ENCODE data around the gene B2M.

B2M gene

DNA sequence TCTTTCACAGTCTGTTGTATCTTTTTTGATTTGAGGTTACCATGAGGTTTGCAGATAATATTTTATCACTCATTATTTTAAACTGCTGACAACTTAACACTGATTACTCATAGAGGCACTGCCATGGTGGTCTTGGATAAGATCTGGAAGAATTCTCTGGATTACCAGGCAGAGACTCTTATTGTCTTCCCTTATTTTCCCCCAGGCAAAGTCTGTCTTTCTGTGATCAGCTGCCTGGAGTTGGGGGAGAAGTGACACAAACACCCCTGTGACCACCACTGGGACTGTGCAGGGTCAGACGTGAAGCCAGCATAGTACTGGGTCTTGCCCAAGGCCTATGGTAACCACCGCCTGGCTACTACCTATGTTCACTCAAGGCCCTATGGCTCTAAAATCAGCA, 4.9 kb upstream of the B2M start:
- H3K4me3 ChIP-seq (ENCODE audit: low read length) = no peak overlapping the region
- no peaks in the 10 kb centered on the region; the same call in 1 of the 2 replicates for H3K27me3 ChIP-seq (ENCODE audit: insufficient read depth, low read length)
- no peak overlapping the region for H3K27ac ChIP-seq (ENCODE audit: low read length)
- H3K9me3 ChIP-seq (ENCODE audit: insufficient read depth, low read depth, low read length) = no peaks in the 10 kb centered on the region
- no peaks in the 10 kb centered on the region for H3K4me1 ChIP-seq (ENCODE audit: insufficient read depth, low read length)
- no peak overlapping the region for H3K9ac ChIP-seq (ENCODE audit: low read depth, low read length)
- H3K36me3 ChIP-seq (ENCODE audit: insufficient read depth, low read depth, low read length) = no peaks in the 10 kb centered on the region

DNA sequence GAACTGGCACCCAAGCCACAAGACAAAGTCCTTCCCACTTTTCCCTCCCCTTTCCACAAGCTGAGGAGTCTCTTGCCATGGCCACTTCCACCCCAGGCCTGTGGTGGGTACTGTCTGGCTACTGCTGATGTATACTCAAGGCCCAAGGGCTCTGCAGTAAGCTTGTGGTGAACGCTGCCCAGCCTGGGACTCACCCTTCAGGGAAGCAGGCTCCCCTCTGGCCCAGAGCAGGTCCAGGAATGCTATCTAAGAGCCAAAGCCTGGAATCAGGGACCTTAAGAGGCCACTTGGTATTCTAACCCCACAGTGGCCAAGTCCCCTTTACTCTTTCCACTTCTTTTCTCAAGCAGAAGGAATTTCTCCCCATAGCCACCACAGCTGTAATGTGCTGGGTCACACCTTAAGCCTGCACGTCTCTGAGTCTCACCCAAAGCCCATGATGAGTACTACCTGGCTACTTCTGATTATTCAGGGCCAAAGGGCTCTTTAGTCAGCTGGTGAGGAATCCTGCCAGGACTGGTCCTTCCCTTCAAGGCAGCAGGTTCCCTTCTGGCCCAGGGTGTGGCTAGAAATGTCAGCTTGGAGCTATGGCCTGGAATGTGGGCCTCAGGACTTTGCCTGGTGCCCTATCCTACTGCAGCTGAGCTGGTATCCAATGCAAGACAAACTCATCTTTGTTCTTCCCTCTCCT, 4.2 kb upstream of the B2M start:
- Histone ChIP-seq H3K9ac (ENCODE audit: low read depth, low read length) (no peak overlapping the region), H3K36me3 (ENCODE audit: insufficient read depth, low read depth, low read length) (no peaks in the 10 kb centered on the region), H3K9me3 (ENCODE audit: insufficient read depth, low read depth, low read length) (no peaks in the 10 kb centered on the region), H3K27ac (ENCODE audit: low read length) (no peak overlapping the region), H3K27me3 (ENCODE audit: insufficient read depth, low read length) (peaks cover 7% of the 10 kb centered on the region), H3K4me3 (ENCODE audit: low read length) (no peak overlapping the region), H3K4me1 (ENCODE audit: insufficient read depth, low read length) (peaks cover under 1% of the 10 kb centered on the region; the same call in 1 of the 2 replicates)

DNA sequence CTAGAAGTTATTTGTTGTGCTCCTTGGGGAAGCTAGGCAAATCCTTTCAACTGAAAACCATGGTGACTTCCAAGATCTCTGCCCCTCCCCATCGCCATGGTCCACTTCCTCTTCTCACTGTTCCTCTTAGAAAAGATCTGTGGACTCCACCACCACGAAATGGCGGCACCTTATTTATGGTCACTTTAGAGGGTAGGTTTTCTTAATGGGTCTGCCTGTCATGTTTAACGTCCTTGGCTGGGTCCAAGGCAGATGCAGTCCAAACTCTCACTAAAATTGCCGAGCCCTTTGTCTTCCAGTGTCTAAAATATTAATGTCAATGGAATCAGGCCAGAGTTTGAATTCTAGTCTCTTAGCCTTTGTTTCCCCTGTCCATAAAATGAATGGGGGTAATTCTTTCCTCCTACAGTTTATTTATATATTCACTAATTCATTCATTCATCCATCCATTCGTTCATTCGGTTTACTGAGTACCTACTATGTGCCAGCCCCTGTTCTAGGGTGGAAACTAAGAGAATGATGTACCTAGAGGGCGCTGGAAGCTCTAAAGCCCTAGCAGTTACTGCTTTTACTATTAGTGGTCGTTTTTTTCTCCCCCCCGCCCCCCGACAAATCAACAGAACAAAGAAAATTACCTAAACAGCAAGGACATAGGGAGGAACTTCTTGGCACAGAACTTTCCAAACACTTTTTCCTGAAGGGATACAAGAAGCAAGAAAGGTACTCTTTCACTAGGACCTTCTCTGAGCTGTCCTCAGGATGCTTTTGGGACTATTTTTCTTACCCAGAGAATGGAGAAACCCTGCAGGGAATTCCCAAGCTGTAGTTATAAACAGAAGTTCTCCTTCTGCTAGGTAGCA, 851 bp upstream of the B2M start:
- peaks cover 17% of the 10 kb centered on the region for H3K27me3 ChIP-seq (ENCODE audit: insufficient read depth, low read length)
- H3K9ac ChIP-seq (ENCODE audit: low read depth, low read length) = peak overlapping the region; percentile 80; the same call in 1 of the 2 replicates
- peak overlapping the region; percentile 87 for H3K4me3 ChIP-seq (ENCODE audit: low read length)
- H3K27ac ChIP-seq (ENCODE audit: low read length) = no peak overlapping the region
- peaks cover 5% of the 10 kb centered on the region; the same call in 1 of the 2 replicates for H3K4me1 ChIP-seq (ENCODE audit: insufficient read depth, low read length)
- H3K9me3 ChIP-seq (ENCODE audit: insufficient read depth, low read depth, low read length) = no peaks in the 10 kb centered on the region
- H3K36me3 ChIP-seq (ENCODE audit: insufficient read depth, low read depth, low read length) = peaks cover 2% of the 10 kb centered on the region; the same call in 1 of the 2 replicates

DNA sequence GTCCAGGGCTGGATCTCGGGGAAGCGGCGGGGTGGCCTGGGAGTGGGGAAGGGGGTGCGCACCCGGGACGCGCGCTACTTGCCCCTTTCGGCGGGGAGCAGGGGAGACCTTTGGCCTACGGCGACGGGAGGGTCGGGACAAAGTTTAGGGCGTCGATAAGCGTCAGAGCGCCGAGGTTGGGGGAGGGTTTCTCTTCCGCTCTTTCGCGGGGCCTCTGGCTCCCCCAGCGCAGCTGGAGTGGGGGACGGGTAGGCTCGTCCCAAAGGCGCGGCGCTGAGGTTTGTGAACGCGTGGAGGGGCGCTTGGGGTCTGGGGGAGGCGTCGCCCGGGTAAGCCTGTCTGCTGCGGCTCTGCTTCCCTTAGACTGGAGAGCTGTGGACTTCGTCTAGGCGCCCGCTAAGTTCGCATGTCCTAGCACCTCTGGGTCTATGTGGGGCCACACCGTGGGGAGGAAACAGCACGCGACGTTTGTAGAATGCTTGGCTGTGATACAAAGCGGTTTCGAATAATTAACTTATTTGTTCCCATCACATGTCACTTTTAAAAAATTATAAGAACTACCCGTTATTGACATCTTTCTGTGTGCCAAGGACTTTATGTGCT, 527 bp downstream of the B2M start:
- Histone ChIP-seq H3K4me3 (ENCODE audit: low read length) (peak overlapping the region; percentile 87), H3K27me3 (ENCODE audit: insufficient read depth, low read length) (peaks cover 17% of the 10 kb centered on the region), H3K9ac (ENCODE audit: low read depth, low read length) (peak overlapping the region; percentile 80), H3K27ac (ENCODE audit: low read length) (no peak overlapping the region), H3K36me3 (ENCODE audit: insufficient read depth, low read depth, low read length) (peaks cover 16% of the 10 kb centered on the region), H3K9me3 (ENCODE audit: insufficient read depth, low read depth, low read length) (no peaks in the 10 kb centered on the region), H3K4me1 (ENCODE audit: insufficient read depth, low read length) (peaks cover 5% of the 10 kb centered on the region; the same call in 1 of the 2 replicates)

DNA sequence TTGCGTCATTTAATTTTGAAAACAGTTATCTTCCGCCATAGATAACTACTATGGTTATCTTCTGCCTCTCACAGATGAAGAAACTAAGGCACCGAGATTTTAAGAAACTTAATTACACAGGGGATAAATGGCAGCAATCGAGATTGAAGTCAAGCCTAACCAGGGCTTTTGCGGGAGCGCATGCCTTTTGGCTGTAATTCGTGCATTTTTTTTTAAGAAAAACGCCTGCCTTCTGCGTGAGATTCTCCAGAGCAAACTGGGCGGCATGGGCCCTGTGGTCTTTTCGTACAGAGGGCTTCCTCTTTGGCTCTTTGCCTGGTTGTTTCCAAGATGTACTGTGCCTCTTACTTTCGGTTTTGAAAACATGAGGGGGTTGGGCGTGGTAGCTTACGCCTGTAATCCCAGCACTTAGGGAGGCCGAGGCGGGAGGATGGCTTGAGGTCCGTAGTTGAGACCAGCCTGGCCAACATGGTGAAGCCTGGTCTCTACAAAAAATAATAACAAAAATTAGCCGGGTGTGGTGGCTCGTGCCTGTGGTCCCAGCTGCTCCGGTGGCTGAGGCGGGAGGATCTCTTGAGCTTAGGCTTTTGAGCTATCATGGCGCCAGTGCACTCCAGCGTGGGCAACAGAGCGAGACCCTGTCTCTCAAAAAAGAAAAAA, 1.2 kb downstream of the B2M start:
- Histone ChIP-seq H3K27me3 (ENCODE audit: insufficient read depth, low read length) (peaks cover 17% of the 10 kb centered on the region), H3K4me3 (ENCODE audit: low read length) (peak overlapping the region; percentile 87), H3K36me3 (ENCODE audit: insufficient read depth, low read depth, low read length) (peaks cover 22% of the 10 kb centered on the region), H3K9ac (ENCODE audit: low read depth, low read length) (peak overlapping the region; percentile 80; the same call in 1 of the 2 replicates), H3K27ac (ENCODE audit: low read length) (no peak overlapping the region), H3K4me1 (ENCODE audit: insufficient read depth, low read length) (peaks cover 5% of the 10 kb centered on the region; the same call in 1 of the 2 replicates), H3K9me3 (ENCODE audit: insufficient read depth, low read depth, low read length) (no peaks in the 10 kb centered on the region)

DNA sequence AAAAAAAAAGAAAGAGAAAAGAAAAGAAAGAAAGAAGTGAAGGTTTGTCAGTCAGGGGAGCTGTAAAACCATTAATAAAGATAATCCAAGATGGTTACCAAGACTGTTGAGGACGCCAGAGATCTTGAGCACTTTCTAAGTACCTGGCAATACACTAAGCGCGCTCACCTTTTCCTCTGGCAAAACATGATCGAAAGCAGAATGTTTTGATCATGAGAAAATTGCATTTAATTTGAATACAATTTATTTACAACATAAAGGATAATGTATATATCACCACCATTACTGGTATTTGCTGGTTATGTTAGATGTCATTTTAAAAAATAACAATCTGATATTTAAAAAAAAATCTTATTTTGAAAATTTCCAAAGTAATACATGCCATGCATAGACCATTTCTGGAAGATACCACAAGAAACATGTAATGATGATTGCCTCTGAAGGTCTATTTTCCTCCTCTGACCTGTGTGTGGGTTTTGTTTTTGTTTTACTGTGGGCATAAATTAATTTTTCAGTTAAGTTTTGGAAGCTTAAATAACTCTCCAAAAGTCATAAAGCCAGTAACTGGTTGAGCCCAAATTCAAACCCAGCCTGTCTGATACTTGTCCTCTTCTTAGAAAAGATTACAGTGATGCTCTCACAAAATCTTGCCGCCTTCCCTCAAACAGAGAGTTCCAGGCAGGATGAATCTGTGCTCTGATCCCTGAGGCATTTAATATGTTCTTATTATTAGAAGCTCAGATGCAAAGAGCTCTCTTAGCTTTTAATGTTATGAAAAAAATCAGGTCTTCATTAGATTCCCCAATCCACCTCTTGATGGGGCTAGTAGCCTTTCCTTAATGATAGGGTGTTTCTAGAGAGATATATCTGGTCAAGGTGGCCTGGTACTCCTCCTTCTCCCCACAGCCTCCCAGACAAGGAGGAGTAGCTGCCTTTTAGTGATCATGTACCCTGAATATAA, 2.0 kb downstream of the B2M start:
- H3K27ac ChIP-seq (ENCODE audit: low read length) = no peak overlapping the region
- no peak overlapping the region for H3K9ac ChIP-seq (ENCODE audit: low read depth, low read length)
- H3K4me1 ChIP-seq (ENCODE audit: insufficient read depth, low read length) = peaks cover 5% of the 10 kb centered on the region; the same call in 1 of the 2 replicates
- H3K4me3 ChIP-seq (ENCODE audit: low read length) = no peak overlapping the region
- no peaks in the 10 kb centered on the region for H3K9me3 ChIP-seq (ENCODE audit: insufficient read depth, low read depth, low read length)
- peaks cover 28% of the 10 kb centered on the region for H3K36me3 ChIP-seq (ENCODE audit: insufficient read depth, low read depth, low read length)
- H3K27me3 ChIP-seq (ENCODE audit: insufficient read depth, low read length) = peaks cover 17% of the 10 kb centered on the region

DNA sequence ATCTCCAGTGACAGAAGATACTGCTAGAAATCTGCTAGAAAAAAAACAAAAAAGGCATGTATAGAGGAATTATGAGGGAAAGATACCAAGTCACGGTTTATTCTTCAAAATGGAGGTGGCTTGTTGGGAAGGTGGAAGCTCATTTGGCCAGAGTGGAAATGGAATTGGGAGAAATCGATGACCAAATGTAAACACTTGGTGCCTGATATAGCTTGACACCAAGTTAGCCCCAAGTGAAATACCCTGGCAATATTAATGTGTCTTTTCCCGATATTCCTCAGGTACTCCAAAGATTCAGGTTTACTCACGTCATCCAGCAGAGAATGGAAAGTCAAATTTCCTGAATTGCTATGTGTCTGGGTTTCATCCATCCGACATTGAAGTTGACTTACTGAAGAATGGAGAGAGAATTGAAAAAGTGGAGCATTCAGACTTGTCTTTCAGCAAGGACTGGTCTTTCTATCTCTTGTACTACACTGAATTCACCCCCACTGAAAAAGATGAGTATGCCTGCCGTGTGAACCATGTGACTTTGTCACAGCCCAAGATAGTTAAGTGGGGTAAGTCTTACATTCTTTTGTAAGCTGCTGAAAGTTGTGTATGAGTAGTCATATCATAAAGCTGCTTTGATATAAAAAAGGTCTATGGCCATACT, 4.0 kb downstream of the B2M start:
- Histone ChIP-seq H3K36me3 (ENCODE audit: insufficient read depth, low read depth, low read length) (peaks cover 28% of the 10 kb centered on the region), H3K27ac (ENCODE audit: low read length) (no peak overlapping the region), H3K4me1 (ENCODE audit: insufficient read depth, low read length) (peaks cover 5% of the 10 kb centered on the region; the same call in 1 of the 2 replicates), H3K27me3 (ENCODE audit: insufficient read depth, low read length) (peaks cover 17% of the 10 kb centered on the region), H3K4me3 (ENCODE audit: low read length) (no peak overlapping the region), H3K9ac (ENCODE audit: low read depth, low read length) (no peak overlapping the region), H3K9me3 (ENCODE audit: insufficient read depth, low read depth, low read length) (no peaks in the 10 kb centered on the region)

DNA sequence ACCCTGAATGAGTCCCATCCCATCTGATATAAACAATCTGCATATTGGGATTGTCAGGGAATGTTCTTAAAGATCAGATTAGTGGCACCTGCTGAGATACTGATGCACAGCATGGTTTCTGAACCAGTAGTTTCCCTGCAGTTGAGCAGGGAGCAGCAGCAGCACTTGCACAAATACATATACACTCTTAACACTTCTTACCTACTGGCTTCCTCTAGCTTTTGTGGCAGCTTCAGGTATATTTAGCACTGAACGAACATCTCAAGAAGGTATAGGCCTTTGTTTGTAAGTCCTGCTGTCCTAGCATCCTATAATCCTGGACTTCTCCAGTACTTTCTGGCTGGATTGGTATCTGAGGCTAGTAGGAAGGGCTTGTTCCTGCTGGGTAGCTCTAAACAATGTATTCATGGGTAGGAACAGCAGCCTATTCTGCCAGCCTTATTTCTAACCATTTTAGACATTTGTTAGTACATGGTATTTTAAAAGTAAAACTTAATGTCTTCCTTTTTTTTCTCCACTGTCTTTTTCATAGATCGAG, 4.5 kb downstream of the B2M start:
- H3K27ac ChIP-seq (ENCODE audit: low read length) = no peak overlapping the region
- no peak overlapping the region for H3K4me3 ChIP-seq (ENCODE audit: low read length)
- H3K27me3 ChIP-seq (ENCODE audit: insufficient read depth, low read length) = peaks cover 17% of the 10 kb centered on the region
- H3K36me3 ChIP-seq (ENCODE audit: insufficient read depth, low read depth, low read length) = peaks cover 28% of the 10 kb centered on the region
- no peaks in the 10 kb centered on the region for H3K9me3 ChIP-seq (ENCODE audit: insufficient read depth, low read depth, low read length)
- no peak overlapping the region for H3K9ac ChIP-seq (ENCODE audit: low read depth, low read length)
- peaks cover 5% of the 10 kb centered on the region; the same call in 1 of the 2 replicates for H3K4me1 ChIP-seq (ENCODE audit: insufficient read depth, low read length)

DNA sequence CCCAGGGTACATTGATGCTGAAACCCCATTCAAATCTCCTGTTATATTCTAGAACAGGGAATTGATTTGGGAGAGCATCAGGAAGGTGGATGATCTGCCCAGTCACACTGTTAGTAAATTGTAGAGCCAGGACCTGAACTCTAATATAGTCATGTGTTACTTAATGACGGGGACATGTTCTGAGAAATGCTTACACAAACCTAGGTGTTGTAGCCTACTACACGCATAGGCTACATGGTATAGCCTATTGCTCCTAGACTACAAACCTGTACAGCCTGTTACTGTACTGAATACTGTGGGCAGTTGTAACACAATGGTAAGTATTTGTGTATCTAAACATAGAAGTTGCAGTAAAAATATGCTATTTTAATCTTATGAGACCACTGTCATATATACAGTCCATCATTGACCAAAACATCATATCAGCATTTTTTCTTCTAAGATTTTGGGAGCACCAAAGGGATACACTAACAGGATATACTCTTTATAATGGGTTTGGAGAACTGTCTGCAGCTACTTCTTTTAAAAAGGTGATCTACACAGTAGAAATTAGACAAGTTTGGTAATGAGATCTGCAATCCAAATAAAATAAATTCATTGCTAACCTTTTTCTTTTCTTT, 5.8 kb downstream of the B2M start:
- Histone ChIP-seq H3K27me3 (ENCODE audit: insufficient read depth, low read length) (peaks cover 10% of the 10 kb centered on the region), H3K4me1 (ENCODE audit: insufficient read depth, low read length) (peaks cover 4% of the 10 kb centered on the region; the same call in 1 of the 2 replicates), H3K4me3 (ENCODE audit: low read length) (no peak overlapping the region), H3K36me3 (ENCODE audit: insufficient read depth, low read depth, low read length) (peaks cover 28% of the 10 kb centered on the region), H3K9me3 (ENCODE audit: insufficient read depth, low read depth, low read length) (no peaks in the 10 kb centered on the region), H3K9ac (ENCODE audit: low read depth, low read length) (no peak overlapping the region), H3K27ac (ENCODE audit: low read length) (no peak overlapping the region)

Measured in iPS-20b (cell line).